ENCODE data around the gene MYO15A. TPM values are rescaled to one million over a fixed set of nuclear protein-coding genes. Genes with fewer than 3 reads are reported as not detected.

MYO15A gene
- total RNA-seq, 1 donor from 2014 or later = 6.1 TPM

- intact Hi-C loops (cut with DNase I) = no loop called here
- Histone ChIP-seq H3K27me3 (no peaks in the 10 kb centered on the region), H3K4me3 (no peak overlapping the region)
Measured at GRCh38 chr17:18227635-18228034, 119.1 kb downstream of the MYO15A start.

DNA sequence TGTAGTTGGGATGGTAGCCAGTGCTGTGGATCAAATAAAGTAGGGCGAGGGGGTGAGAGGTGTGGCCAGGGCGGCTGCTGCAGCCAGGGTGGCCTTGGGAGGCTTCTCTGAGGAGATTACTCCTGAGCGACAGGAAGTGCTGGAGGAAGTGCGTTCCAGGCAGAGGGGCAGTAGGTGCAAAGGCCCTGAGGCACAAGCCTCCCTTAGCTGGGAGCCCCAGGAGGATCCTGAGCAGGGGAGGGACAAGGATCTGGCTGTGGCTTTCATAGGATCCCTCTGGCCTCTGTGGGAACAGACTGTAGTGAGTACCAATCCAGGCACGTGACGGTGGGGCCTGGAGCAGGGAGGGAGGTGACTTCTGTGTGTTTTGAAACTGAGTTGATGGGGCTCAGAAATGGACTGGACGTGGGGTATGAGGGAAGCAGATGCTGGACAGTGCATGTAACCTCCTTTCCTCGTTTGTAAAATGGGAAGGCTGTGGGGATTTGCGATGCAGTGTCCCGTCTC lies 119.7 kb downstream of the MYO15A start:
- TF ChIP-seq POLR2AphosphoS5 (IDR thresholded peaks at IDR 0.05; ENCODE audit: insufficient read depth in 1 of 2, low read depth in 1 of 2) (no peak), CTCF (IDR thresholded peaks at IDR 0.05) (no peak), POLR2A (IDR thresholded peaks at IDR 0.05) (no peak)
- intact Hi-C loops (cut with DNase I) = no loop called here
- no peak for DNase-seq (ENCODE audit: extremely low spot score in 2 of 2)
- H3K4me1 ChIP-seq = peaks cover 22% of the 10 kb centered on the region
- no peak overlapping the region for H3K4me3 ChIP-seq
- no peaks in the 10 kb centered on the region for H3K36me3 ChIP-seq
- H3K27me3 ChIP-seq = no peaks in the 10 kb centered on the region
- no peak overlapping the region for H3K27ac ChIP-seq
- H3K9me3 ChIP-seq = no peaks in the 10 kb centered on the region

More at GRCh38 chr17:18227635-18228034, 119.1 kb downstream of the MYO15A start:
- Histone ChIP-seq H3K4me1 (peaks cover 22% of the 10 kb centered on the region), H3K36me3 (no peaks in the 10 kb centered on the region), H3K9me3 (no peaks in the 10 kb centered on the region), H3K27ac (no peak overlapping the region)
- DNase-seq (ENCODE audit: extremely low spot score in 2 of 2) = no peak
- TF ChIP-seq POLR2AphosphoS5 (IDR thresholded peaks at IDR 0.05; ENCODE audit: insufficient read depth in 1 of 2, low read depth in 1 of 2) (no peak), CTCF (IDR thresholded peaks at IDR 0.05) (no peak), POLR2A (IDR thresholded peaks at IDR 0.05) (no peak)

- Histone ChIP-seq H3K36me3 (peaks cover 0 to 5% of the 10 kb centered on the region in 2 donors), H3K9me3 (no peaks in the 10 kb centered on the region), H3K27ac (no peak overlapping the region), H3K4me3 (no peak overlapping the region), H3K27me3 (no peaks in the 10 kb centered on the region), H3K4me1 (peaks cover 22% of the 10 kb centered on the region)
- no peak for TF ChIP-seq CTCF (IDR thresholded peaks at IDR 0.05)
- no peak for TF ChIP-seq POLR2A (IDR thresholded peaks at IDR 0.05)
- no peak for TF ChIP-seq POLR2AphosphoS5 (IDR thresholded peaks at IDR 0.05; ENCODE audit: insufficient read depth in 1 of 2, low read depth in 1 of 2)
- no peak for DNase-seq (ENCODE audit: extremely low spot score in 2 of 2)
- intact Hi-C loops (cut with DNase I) = no loop called here
Measured at GRCh38 chr17:18229254-18229653, 120.7 kb downstream of the MYO15A start.

Other genes with a start within 250 kb of the MYO15A start
- 88.6 TPM for gene TOM1L2, start 136.4 kb upstream of the MYO15A start, total RNA-seq
- gene DRC3, start 135.9 kb upstream of the MYO15A start, total RNA-seq = 0.74 TPM
- 15.5 TPM for gene ATPAF2, start 69.6 kb upstream of the MYO15A start, total RNA-seq
- 11.3 TPM for gene GID4, start 69.3 kb upstream of the MYO15A start, total RNA-seq
- gene DRG2, start 20.8 kb upstream of the MYO15A start, total RNA-seq = 40.8 TPM
- gene ALKBH5, start 75.1 kb downstream of the MYO15A start, total RNA-seq = 77.3 TPM
- gene LLGL1, start 116.9 kb downstream of the MYO15A start, total RNA-seq = 27.7 TPM
- 277 TPM for gene FLII, start 150.0 kb downstream of the MYO15A start, total RNA-seq
- gene MIEF2, start 151.9 kb downstream of the MYO15A start, total RNA-seq = 18.4 TPM
- gene TOP3A, start 206.2 kb downstream of the MYO15A start, total RNA-seq = 15.5 TPM
- 11.0 TPM for gene SMCR8, start 206.5 kb downstream of the MYO15A start, total RNA-seq